Endothelial cell of hepatic sinusoid (primary cell): ENCODE results near the gene RADIL.
"Not testable (repeated sequence)": the region's sequence is repeated elsewhere in the genome, so short reads cannot be mapped to it uniquely, and the experiment has no call there.

Source experiments
- in situ Hi-C: cut with HindIII; loops from 2 replicates; pipeline ENCODE4 v1.10.0; 2017; ENCODE audit warnings: low sequenced_read_pairs

RADIL gene

GRCh38 chr7:4883372-4884144, at the start of gene RADIL:
Gene RADIL (minus strand): TSS chr7:4883716. CDS start chr7:4878139, 5,577 bp downstream.
- in situ Hi-C loops = loop anchor here (10.0 kb wide), 2 partner anchors 69 to 201 kb away; no protein-coding TSS in a partner anchor

- in situ Hi-C loops = no loop called here
Observed at GRCh38 chr7:4931943-4932342, 48.4 kb upstream of the RADIL start.

GRCh38 chr7:4929005-4929404, 45.5 kb upstream of the RADIL start:
- in situ Hi-C loops = no loop called here

- in situ Hi-C loops = no loop called here
Observed at GRCh38 chr7:4928445-4928844, 44.9 kb upstream of the RADIL start.

GRCh38 chr7:4919969-4920766, 36.7 kb upstream of the RADIL start:
- in situ Hi-C loops = no loop called here

GRCh38 chr7:4916113-4916512, 32.6 kb upstream of the RADIL start:
- in situ Hi-C loops = no loop called here

GRCh38 chr7:4911111-4911828, 27.8 kb upstream of the RADIL start:
- in situ Hi-C loops = no loop called here

GRCh38 chr7:4906682-4907081, 23.2 kb upstream of the RADIL start:
- in situ Hi-C loops = no loop called here

- in situ Hi-C loops = no loop called here
Observed at GRCh38 chr7:4905171-4905570, 21.7 kb upstream of the RADIL start.

- in situ Hi-C loops = no loop called here
Observed at GRCh38 chr7:4904346-4904745, 20.8 kb upstream of the RADIL start.

GRCh38 chr7:4895766-4896165, 12.2 kb upstream of the RADIL start:
- in situ Hi-C loops = no loop called here

- in situ Hi-C loops = no loop called here
Observed at GRCh38 chr7:4894482-4894881, 11.0 kb upstream of the RADIL start.

- in situ Hi-C loops = no loop called here
Observed at GRCh38 chr7:4893929-4894475, 10.5 kb upstream of the RADIL start.

- in situ Hi-C loops = not testable (repeated sequence)
Observed at GRCh38 chr7:4893188-4893587, 9.7 kb upstream of the RADIL start.

GRCh38 chr7:4891522-4891921, 8.0 kb upstream of the RADIL start:
- in situ Hi-C loops = not testable (repeated sequence)

- in situ Hi-C loops = loop anchor here (10.0 kb wide), 2 partner anchors 75 to 195 kb away; no protein-coding TSS in a partner anchor
Observed at GRCh38 chr7:4889682-4890081, 6.2 kb upstream of the RADIL start.

- in situ Hi-C loops = loop anchor here (10.0 kb wide), 2 partner anchors 73 to 197 kb away; no protein-coding TSS in a partner anchor
Observed at GRCh38 chr7:4888161-4888560, 4.6 kb upstream of the RADIL start.

GRCh38 chr7:4886671-4887070, 3.2 kb upstream of the RADIL start:
- in situ Hi-C loops = loop anchor here (10.0 kb wide), 2 partner anchors 72 to 198 kb away; no protein-coding TSS in a partner anchor

GRCh38 chr7:4885317-4885807, 1.8 kb upstream of the RADIL start:
- in situ Hi-C loops = loop anchor here (10.0 kb wide), 2 partner anchors 71 to 199 kb away; no protein-coding TSS in a partner anchor

GRCh38 chr7:4884164-4884563, 648 bp upstream of the RADIL start:
- in situ Hi-C loops = loop anchor here (10.0 kb wide), 2 partner anchors 69 to 201 kb away; no protein-coding TSS in a partner anchor

- in situ Hi-C loops = loop anchor here (10.0 kb wide), 2 partner anchors 68 to 202 kb away; no protein-coding TSS in a partner anchor
Observed at GRCh38 chr7:4883033-4883371, 514 bp downstream of the RADIL start.
